ENCODE data around the gene ALDH1A3. TPM values are rescaled to one million over a fixed set of nuclear protein-coding genes. Genes with fewer than 3 reads are reported as not detected.
A peak's percentile ranks its signal among the peaks of the same experiment; 100 is the strongest.

ALDH1A3 gene
- polyA plus RNA-seq, 4 donors: 3.8 to 37.3 (median 11.4) TPM

DNA sequence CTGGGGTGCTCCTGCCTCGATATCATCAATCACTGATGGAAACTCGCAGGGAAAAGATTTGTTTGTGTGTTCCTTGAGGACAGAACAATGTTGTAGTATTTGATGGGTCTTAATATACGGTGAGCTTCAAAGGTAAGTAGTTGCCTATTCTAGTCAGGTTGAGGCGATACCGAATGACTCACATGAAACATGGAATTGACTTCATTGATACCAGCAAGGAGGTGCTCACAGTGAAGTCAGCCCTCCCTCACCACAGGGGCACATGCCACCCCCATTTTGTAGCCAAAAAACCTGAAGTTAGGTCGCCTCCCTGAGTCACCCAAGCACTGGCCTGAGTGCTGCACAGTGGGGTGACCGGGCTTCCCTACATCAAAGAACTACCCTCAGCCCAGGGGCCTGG, 3.7 kb upstream of the ALDH1A3 start:
- no peaks in the 10 kb centered on the region for H3K36me3 ChIP-seq (ENCODE audit: control insufficient read depth in 3 of 3, insufficient read depth in 2 of 3, low read depth in 1 of 3, low read length in 3 of 3)
- no peaks in the 10 kb centered on the region for H3K9me3 ChIP-seq (ENCODE audit: control insufficient read depth in 2 of 2, insufficient read depth in 1 of 2, low read depth in 1 of 2, low read length in 1 of 2)
- no peak overlapping the region for H3K27ac ChIP-seq (ENCODE audit: low read depth in 1 of 3, low read length in 2 of 3)
- DNase-seq (no peak), FAIRE-seq (no peak)
- WGBS, 3 donors: 73 to 91% (median 84%) methylated on average over 7 of the region's 7 CpGs
- H3K4me1 ChIP-seq (ENCODE audit: control insufficient read depth in 3 of 3, insufficient read depth in 2 of 3, low read depth in 1 of 3, low read length in 2 of 3): no peaks in the 10 kb centered on the region
- H3K27me3 ChIP-seq (ENCODE audit: control insufficient read depth in 3 of 3, insufficient read depth in 3 of 3, low read length in 3 of 3): peaks cover 8 to 36% (median 13%) of the 10 kb centered on the region in 3 donors
- H3K4me3 ChIP-seq (ENCODE audit: low read depth in 1 of 3, low read length in 3 of 3): no peak overlapping the region

DNA sequence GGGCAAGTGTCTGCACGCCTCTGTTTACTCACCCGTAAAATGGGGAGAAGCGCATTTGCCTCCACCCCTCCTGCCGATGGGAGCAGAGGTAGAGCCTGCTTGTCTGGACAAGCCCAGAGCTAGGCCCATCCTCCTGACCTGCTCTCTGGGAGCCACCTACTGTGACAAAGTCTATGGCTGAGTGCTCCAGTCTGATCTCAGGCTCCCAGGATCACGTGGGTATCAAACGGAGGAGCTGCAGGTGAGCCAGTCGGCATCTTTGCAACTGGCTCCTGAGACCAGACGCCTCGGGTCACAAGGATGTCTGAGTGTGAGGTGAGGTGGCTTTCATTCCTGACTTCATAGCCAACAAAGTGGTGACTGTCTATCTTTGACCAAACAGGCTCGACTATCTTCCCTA, 2.1 kb upstream of the ALDH1A3 start:
- Histone ChIP-seq H3K27me3 (ENCODE audit: control insufficient read depth in 3 of 3, insufficient read depth in 3 of 3, low read length in 3 of 3) (peaks cover 10 to 46% (median 17%) of the 10 kb centered on the region in 3 donors), H3K4me1 (ENCODE audit: control insufficient read depth in 3 of 3, insufficient read depth in 2 of 3, low read depth in 1 of 3, low read length in 2 of 3) (no peaks in the 10 kb centered on the region), H3K4me3 (ENCODE audit: low read depth in 1 of 3, low read length in 3 of 3) (no peak overlapping the region), H3K27ac (ENCODE audit: low read depth in 1 of 3, low read length in 2 of 3) (no peak overlapping the region), H3K36me3 (ENCODE audit: control insufficient read depth in 3 of 3, insufficient read depth in 2 of 3, low read depth in 1 of 3, low read length in 3 of 3) (peaks cover 0 to 3% (median 0%) of the 10 kb centered on the region in 3 donors), H3K9me3 (ENCODE audit: control insufficient read depth in 2 of 2, insufficient read depth in 1 of 2, low read depth in 1 of 2, low read length in 1 of 2) (no peaks in the 10 kb centered on the region)
- 56 to 77% (median 67%) methylated on average over 10 of the region's 10 CpGs for WGBS, 3 donors
- no peak for FAIRE-seq
- DNase-seq: no peak

- FAIRE-seq: no peak
- WGBS, 3 donors: 71 to 76% (median 75%) methylated on average over 11 of the region's 11 CpGs
Measured at GRCh38 chr15:100878130-100878529, 1.5 kb upstream of the ALDH1A3 start.

GRCh38 chr15:100878648-100879047, 983 bp upstream of the ALDH1A3 start:
- FAIRE-seq: no peak
- Histone ChIP-seq H3K4me3 (ENCODE audit: low read depth in 1 of 3, low read length in 3 of 3) (peak overlapping the region in 1 of 3 donors; percentile 49), H3K36me3 (ENCODE audit: control insufficient read depth in 3 of 3, insufficient read depth in 2 of 3, low read depth in 1 of 3, low read length in 3 of 3) (peaks cover 0 to 3% (median 0%) of the 10 kb centered on the region in 3 donors), H3K27me3 (ENCODE audit: control insufficient read depth in 3 of 3, insufficient read depth in 3 of 3, low read length in 3 of 3) (peaks cover 10 to 50% (median 17%) of the 10 kb centered on the region in 3 donors), H3K4me1 (ENCODE audit: control insufficient read depth in 3 of 3, insufficient read depth in 2 of 3, low read depth in 1 of 3, low read length in 2 of 3) (no peaks in the 10 kb centered on the region), H3K9me3 (ENCODE audit: control insufficient read depth in 2 of 2, insufficient read depth in 1 of 2, low read depth in 1 of 2, low read length in 1 of 2) (no peaks in the 10 kb centered on the region), H3K27ac (ENCODE audit: low read depth in 1 of 3, low read length in 2 of 3) (no peak overlapping the region)
- DNase-seq: no peak
- 14 to 30% (median 20%) methylated on average over 12 of the region's 12 CpGs for WGBS, 3 donors

More at GRCh38 chr15:100878130-100878529, 1.5 kb upstream of the ALDH1A3 start:
- no peaks in the 10 kb centered on the region for H3K4me1 ChIP-seq (ENCODE audit: control insufficient read depth in 3 of 3, insufficient read depth in 2 of 3, low read depth in 1 of 3, low read length in 2 of 3)
- DNase-seq: no peak
- peaks cover 10 to 46% (median 17%) of the 10 kb centered on the region in 3 donors for H3K27me3 ChIP-seq (ENCODE audit: control insufficient read depth in 3 of 3, insufficient read depth in 3 of 3, low read length in 3 of 3)
- no peak overlapping the region for H3K27ac ChIP-seq (ENCODE audit: low read depth in 1 of 3, low read length in 2 of 3)
- H3K4me3 ChIP-seq (ENCODE audit: low read depth in 1 of 3, low read length in 3 of 3): no peak overlapping the region
- peaks cover 0 to 3% (median 0%) of the 10 kb centered on the region in 3 donors for H3K36me3 ChIP-seq (ENCODE audit: control insufficient read depth in 3 of 3, insufficient read depth in 2 of 3, low read depth in 1 of 3, low read length in 3 of 3)
- H3K9me3 ChIP-seq (ENCODE audit: control insufficient read depth in 2 of 2, insufficient read depth in 1 of 2, low read depth in 1 of 2, low read length in 1 of 2): no peaks in the 10 kb centered on the region

GRCh38 chr15:100879061-100879463, 569 bp upstream of the ALDH1A3 start:
- H3K27me3 ChIP-seq (ENCODE audit: control insufficient read depth in 3 of 3, insufficient read depth in 3 of 3, low read length in 3 of 3): peaks cover 10 to 52% (median 17%) of the 10 kb centered on the region in 3 donors
- H3K36me3 ChIP-seq (ENCODE audit: control insufficient read depth in 3 of 3, insufficient read depth in 2 of 3, low read depth in 1 of 3, low read length in 3 of 3): peaks cover 0 to 3% (median 0%) of the 10 kb centered on the region in 3 donors
- no peak for FAIRE-seq
- no peaks in the 10 kb centered on the region for H3K4me1 ChIP-seq (ENCODE audit: control insufficient read depth in 3 of 3, insufficient read depth in 2 of 3, low read depth in 1 of 3, low read length in 2 of 3)
- 1 to 4% (median 2%) methylated on average over 32 to 62 of the region's 62 CpGs for whole genome bisulfite sequencing, 3 donors
- no peak overlapping the region for H3K27ac ChIP-seq (ENCODE audit: low read depth in 1 of 3, low read length in 2 of 3)
- DNase-seq: no peak
- H3K4me3 ChIP-seq (ENCODE audit: low read depth in 1 of 3, low read length in 3 of 3): peak overlapping the region in 1 of 3 donors; percentile 49
- H3K9me3 ChIP-seq (ENCODE audit: control insufficient read depth in 2 of 2, insufficient read depth in 1 of 2, low read depth in 1 of 2, low read length in 1 of 2): no peaks in the 10 kb centered on the region

- Histone ChIP-seq H3K27ac (ENCODE audit: low read depth in 1 of 3, low read length in 2 of 3) (peak overlapping the region in 1 of 3 donors; percentile 57), H3K4me3 (ENCODE audit: low read depth in 1 of 3, low read length in 3 of 3) (peak overlapping the region; percentile 28 to 49 (median 33)), H3K36me3 (ENCODE audit: control insufficient read depth in 3 of 3, insufficient read depth in 2 of 3, low read depth in 1 of 3, low read length in 3 of 3) (peaks cover 0 to 3% (median 0%) of the 10 kb centered on the region in 3 donors), H3K4me1 (ENCODE audit: control insufficient read depth in 3 of 3, insufficient read depth in 2 of 3, low read depth in 1 of 3, low read length in 2 of 3) (no peaks in the 10 kb centered on the region), H3K9me3 (ENCODE audit: control insufficient read depth in 2 of 2, insufficient read depth in 1 of 2, low read depth in 1 of 2, low read length in 1 of 2) (no peaks in the 10 kb centered on the region), H3K27me3 (ENCODE audit: control insufficient read depth in 3 of 3, insufficient read depth in 3 of 3, low read length in 3 of 3) (peaks cover 10 to 53% (median 17%) of the 10 kb centered on the region in 3 donors)
- 4 to 8% (median 7%) methylated on average over 73 to 80 of the region's 80 CpGs for WGBS, 3 donors
- no peak for FAIRE-seq
- DNase-seq: peak in 1 of 2 donors; percentile 26
Measured at GRCh38 chr15:100880139-100880896, 687 bp downstream of the ALDH1A3 start.

DNA sequence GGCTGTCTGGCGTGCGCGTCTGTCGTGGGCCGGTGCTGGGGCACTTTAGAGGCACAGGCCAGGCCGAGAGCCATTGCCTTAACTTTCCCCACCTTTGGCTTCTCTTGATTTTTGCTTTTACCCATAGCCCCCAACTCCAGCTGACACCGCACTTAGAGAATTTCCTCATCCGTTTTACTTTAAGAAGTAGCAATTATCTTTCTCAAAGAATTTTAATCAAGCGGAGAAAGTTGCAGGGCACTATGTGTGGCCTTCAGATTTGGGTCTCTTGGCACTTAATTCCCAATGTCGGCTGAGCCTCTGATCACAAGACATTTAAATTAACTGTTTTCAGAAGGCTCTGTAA, 1.2 kb downstream of the ALDH1A3 start:
- 35 to 43% (median 38%) methylated on average over 10 of the region's 10 CpGs for WGBS, 3 donors
- Histone ChIP-seq H3K27me3 (ENCODE audit: control insufficient read depth in 3 of 3, insufficient read depth in 3 of 3, low read length in 3 of 3) (peaks cover 10 to 53% (median 17%) of the 10 kb centered on the region in 3 donors), H3K36me3 (ENCODE audit: control insufficient read depth in 3 of 3, insufficient read depth in 2 of 3, low read depth in 1 of 3, low read length in 3 of 3) (peaks cover 0 to 3% (median 0%) of the 10 kb centered on the region in 3 donors), H3K4me3 (ENCODE audit: low read depth in 1 of 3, low read length in 3 of 3) (peak overlapping the region in 1 of 3 donors; percentile 28), H3K27ac (ENCODE audit: low read depth in 1 of 3, low read length in 2 of 3) (peak overlapping the region in 1 of 3 donors; percentile 57), H3K9me3 (ENCODE audit: control insufficient read depth in 2 of 2, insufficient read depth in 1 of 2, low read depth in 1 of 2, low read length in 1 of 2) (no peaks in the 10 kb centered on the region), H3K4me1 (ENCODE audit: control insufficient read depth in 3 of 3, insufficient read depth in 2 of 3, low read depth in 1 of 3, low read length in 2 of 3) (no peaks in the 10 kb centered on the region)
- DNase-seq: no peak
- FAIRE-seq: no peak

- H3K27me3 ChIP-seq (ENCODE audit: control insufficient read depth in 3 of 3, insufficient read depth in 3 of 3, low read length in 3 of 3): peaks cover 10 to 51% (median 17%) of the 10 kb centered on the region in 3 donors
- H3K4me3 ChIP-seq (ENCODE audit: low read depth in 1 of 3, low read length in 3 of 3): no peak overlapping the region
- DNase-seq (no peak), FAIRE-seq (no peak)
- H3K27ac ChIP-seq (ENCODE audit: low read depth in 1 of 3, low read length in 2 of 3): peak overlapping the region in 1 of 3 donors; percentile 49
- WGBS, 3 donors: 83 to 85% (median 85%) methylated on average over 14 of the region's 14 CpGs
- peaks cover 0 to 3% (median 0%) of the 10 kb centered on the region in 3 donors for H3K36me3 ChIP-seq (ENCODE audit: control insufficient read depth in 3 of 3, insufficient read depth in 2 of 3, low read depth in 1 of 3, low read length in 3 of 3)
- H3K4me1 ChIP-seq (ENCODE audit: control insufficient read depth in 3 of 3, insufficient read depth in 2 of 3, low read depth in 1 of 3, low read length in 2 of 3): no peaks in the 10 kb centered on the region
- no peaks in the 10 kb centered on the region for H3K9me3 ChIP-seq (ENCODE audit: control insufficient read depth in 2 of 2, insufficient read depth in 1 of 2, low read depth in 1 of 2, low read length in 1 of 2)
Measured at GRCh38 chr15:100881573-100882336, 2.1 kb downstream of the ALDH1A3 start.

All from small intestine (tissue), 7 donors.